GM18907 (cell line): ENCODE measurements around the gene SLC7A5.
"Not testable (repeated sequence)": the region's sequence is repeated elsewhere in the genome, so short reads cannot be mapped to it uniquely, and the experiment has no call there.

ENCODE experiments used
- ATAC-seq: cut with Tn5 transposase; IDR thresholded peaks from one replicate; pipeline ENCODE4 v1.9.1; 2021; ENCODE audit warnings: mild to moderate bottlenecking, moderate library complexity; ENCODE audit not compliant: unreplicated experiment

SLC7A5 gene

GRCh38 chr16:87835882-87836331, 33.4 kb downstream of the SLC7A5 start:
- no peak for ATAC-seq

- ATAC-seq, result no peak
Observed at GRCh38 chr16:87834668-87835473, 34.4 kb downstream of the SLC7A5 start.

- no peak for ATAC-seq
Observed at GRCh38 chr16:87834005-87834667, 35.2 kb downstream of the SLC7A5 start.

GRCh38 chr16:87833548-87833947, 35.8 kb downstream of the SLC7A5 start:
- no peak for ATAC-seq

GRCh38 chr16:87832741-87833502, 36.4 kb downstream of the SLC7A5 start:
- ATAC-seq, result no peak

GRCh38 chr16:87832137-87832527, 37.2 kb downstream of the SLC7A5 start:
- no peak for ATAC-seq

GRCh38 chr16:87831421-87832136, 37.7 kb downstream of the SLC7A5 start:
- no peak for ATAC-seq

- no peak for ATAC-seq
Observed at GRCh38 chr16:87830673-87831420, 38.5 kb downstream of the SLC7A5 start.

GRCh38 chr16:87829988-87830672, 39.2 kb downstream of the SLC7A5 start:
- no peak for ATAC-seq

GRCh38 chr16:87829622-87829980, 39.7 kb downstream of the SLC7A5 start:
- ATAC-seq, result no peak

GRCh38 chr16:87828907-87829621, 40.2 kb downstream of the SLC7A5 start:
- no peak for ATAC-seq

GRCh38 chr16:87828071-87828906, 41.0 kb downstream of the SLC7A5 start:
- ATAC-seq, result no peak

- not testable (repeated sequence) for ATAC-seq
Observed at GRCh38 chr16:87827588-87827915, 41.8 kb downstream of the SLC7A5 start.

- ATAC-seq, result no peak
Observed at GRCh38 chr16:87826798-87827587, 42.3 kb downstream of the SLC7A5 start.

- ATAC-seq, result not testable (repeated sequence)
Observed at GRCh38 chr16:87826407-87826797, 42.9 kb downstream of the SLC7A5 start.

GRCh38 chr16:87825842-87826120, 43.5 kb downstream of the SLC7A5 start:
- not testable (repeated sequence) for ATAC-seq

GRCh38 chr16:87824991-87825841, 44.1 kb downstream of the SLC7A5 start:
- ATAC-seq, result no peak
